Keratinocyte (primary cell): ENCODE data around the gene IDS.

Source experiments
- EZH2 ChIP-seq: IDR thresholded peaks from one replicate; pipeline ENCODE4 v1.6.1; 2012; ENCODE audit warnings: inconsistent platforms, mild to moderate bottlenecking, low read length, moderate library complexity
- TF ChIP-seq, protein P1 (sequence below), 3 experiments: IDR thresholded peaks in 1 of 3; conservative IDR thresholded peaks in 1 of 3; optimal IDR thresholded peaks in 1 of 3; 2 replicates in 2 of 3; 3 replicates in 1 of 3; pipeline versions ENCODE3 to v1.5.1; 2011; ENCODE audit warnings: low read length in 3 of 3, mild to moderate bottlenecking in 3 of 3, moderate library complexity in 2 of 3, control low read depth in 1 of 3, inconsistent platforms in 1 of 3; ENCODE audit not compliant: insufficient read depth in 2 of 3; ENCODE audit errors: extremely low read depth in 1 of 3

DNA sequence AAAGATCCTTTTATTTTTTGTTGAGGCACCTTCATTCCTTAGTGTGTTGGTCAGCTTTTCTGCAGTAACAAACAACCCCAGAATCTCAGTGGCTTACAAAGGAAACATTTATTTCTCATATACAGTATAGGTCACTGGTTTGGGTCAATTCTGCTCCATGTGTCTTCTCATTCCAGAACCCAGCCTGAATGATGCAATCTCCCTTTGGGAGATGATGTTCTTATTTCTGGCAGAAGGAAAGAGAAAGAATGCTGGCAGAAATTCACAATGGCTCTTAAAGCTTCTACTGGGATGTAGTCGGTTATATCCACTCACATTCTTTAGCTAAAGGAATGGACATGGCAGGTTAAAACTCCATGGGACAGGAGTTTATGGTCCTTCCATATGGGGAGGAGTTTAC is 42.3 kb downstream of the IDS start:
- TF ChIP-seq, protein P1, sequence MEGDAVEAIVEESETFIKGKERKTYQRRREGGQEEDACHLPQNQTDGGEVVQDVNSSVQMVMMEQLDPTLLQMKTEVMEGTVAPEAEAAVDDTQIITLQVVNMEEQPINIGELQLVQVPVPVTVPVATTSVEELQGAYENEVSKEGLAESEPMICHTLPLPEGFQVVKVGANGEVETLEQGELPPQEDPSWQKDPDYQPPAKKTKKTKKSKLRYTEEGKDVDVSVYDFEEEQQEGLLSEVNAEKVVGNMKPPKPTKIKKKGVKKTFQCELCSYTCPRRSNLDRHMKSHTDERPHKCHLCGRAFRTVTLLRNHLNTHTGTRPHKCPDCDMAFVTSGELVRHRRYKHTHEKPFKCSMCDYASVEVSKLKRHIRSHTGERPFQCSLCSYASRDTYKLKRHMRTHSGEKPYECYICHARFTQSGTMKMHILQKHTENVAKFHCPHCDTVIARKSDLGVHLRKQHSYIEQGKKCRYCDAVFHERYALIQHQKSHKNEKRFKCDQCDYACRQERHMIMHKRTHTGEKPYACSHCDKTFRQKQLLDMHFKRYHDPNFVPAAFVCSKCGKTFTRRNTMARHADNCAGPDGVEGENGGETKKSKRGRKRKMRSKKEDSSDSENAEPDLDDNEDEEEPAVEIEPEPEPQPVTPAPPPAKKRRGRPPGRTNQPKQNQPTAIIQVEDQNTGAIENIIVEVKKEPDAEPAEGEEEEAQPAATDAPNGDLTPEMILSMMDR (optimal IDR thresholded peaks at IDR 0.05 in 1 of 3, IDR thresholded peaks at IDR 0.05 in 1 of 3, conservative IDR thresholded peaks at IDR 0.05 in 1 of 3; ENCODE audit: extremely low read depth in 1 of 3, insufficient read depth in 2 of 3, low read length in 3 of 3) = no peak
- TF ChIP-seq EZH2 = no peak
